IMR-90 (cell line): ENCODE results near the gene MAS1. TPM values are rescaled to one million over a fixed set of nuclear protein-coding genes. Genes with fewer than 3 reads are reported as not detected.

Source experiments
- ATAC-seq: fragments of 200-7000 bp; cut with Tn5 transposase; 2 replicates; pipeline ENCODE4 v1.9.1; 2020; ENCODE audit warnings: low read depth, mild to moderate bottlenecking, moderate library complexity
- BruUV-seq: library from RNA; stranded (reverse); fragments of 400-500 nt; replicated peaks from 2 replicates; lab custom pipeline; 2021; lab: Mats Ljungman, UMichigan
- CTCF ChIA-PET: fragments of 300-600 bp; formaldehyde crosslinking; extraction: SDS; loops from one replicate; lab custom pipeline; 2021; ENCODE audit warnings: antibody characterized with exemption; lab: Yijun Ruan, JAX
- POLR2A ChIA-PET: fragments of 300-600 bp; sonication (Branson Sonifier 250); formaldehyde crosslinking; loops from one replicate; lab custom pipeline; 2022; ENCODE audit warnings: antibody characterized with exemption; ENCODE audit not compliant: unreplicated experiment; lab: Charles Lee
- DNase-seq: peaks from one replicate; pipeline ENCODE4 v3.0.0; 2013
- H2AFZ ChIP-seq: replicated peaks from 2 replicates; pipeline ENCODE3; 2013; ENCODE audit warnings: low read length, mild to moderate bottlenecking; ENCODE audit not compliant: poor library complexity
- H2AK5ac ChIP-seq: 2 replicates; pipeline ENCODE4 v1.6.1; 2013; ENCODE audit warnings: low read depth, low read length, inconsistent platforms
- H2AK9ac ChIP-seq: replicated peaks from 2 replicates; pipeline ENCODE3; 2013; ENCODE audit warnings: mild to moderate bottlenecking, low read depth, low read length, moderate library complexity; ENCODE audit not compliant: poor library complexity
- H2BK120ac ChIP-seq: 2 replicates; pipeline ENCODE4 v1.6.1; 2013; ENCODE audit warnings: low read depth, low read length, inconsistent platforms
- H2BK15ac ChIP-seq: 3 replicates; pipeline ENCODE4 v1.6.1; 2013; ENCODE audit warnings: low read depth, low read length, inconsistent platforms
- H2BK20ac ChIP-seq: 2 replicates; pipeline ENCODE4 v1.6.1; 2013; ENCODE audit warnings: low read depth, mild to moderate bottlenecking, inconsistent platforms, low read length, moderate library complexity
- H2BK5ac ChIP-seq: 2 replicates; pipeline ENCODE4 v1.6.1; 2013; ENCODE audit warnings: mild to moderate bottlenecking, low read depth, low read length, inconsistent platforms; ENCODE audit not compliant: poor library complexity, severe bottlenecking
- H3K14ac ChIP-seq: replicated peaks from 2 replicates; pipeline ENCODE4 v1.6.1; 2013; ENCODE audit warnings: low read depth, low read length, inconsistent platforms
- H3K18ac ChIP-seq: 2 replicates; pipeline ENCODE4 v1.6.1; 2013; ENCODE audit warnings: low read depth, low read length, control low read depth
- H3K23ac ChIP-seq: 2 replicates; pipeline ENCODE4 v1.6.1; 2013; ENCODE audit warnings: low read depth, low read length, inconsistent platforms
- H3K27ac ChIP-seq: 2 replicates; pipeline ENCODE4 v1.5.1; 2013; ENCODE audit warnings: mild to moderate bottlenecking, control low read depth, low read length; ENCODE audit not compliant: insufficient read depth
- H3K27me3 ChIP-seq: 2 replicates; pipeline ENCODE4 v1.6.1; 2013; ENCODE audit warnings: low read length; ENCODE audit not compliant: control insufficient read depth, insufficient read depth
- H3K36me3 ChIP-seq: 2 replicates; pipeline ENCODE4 v1.6.1; 2013; ENCODE audit warnings: low read length, mixed read lengths; ENCODE audit not compliant: control insufficient read depth, insufficient read depth
- H3K4ac ChIP-seq: 2 replicates; pipeline ENCODE4 v1.6.1; 2013; ENCODE audit warnings: low read depth, low read length, inconsistent platforms
- H3K4me1 ChIP-seq: 2 replicates; pipeline ENCODE4 v1.6.1; 2013; ENCODE audit warnings: low read length, mixed read lengths; ENCODE audit not compliant: control insufficient read depth, insufficient read depth
- H3K4me2 ChIP-seq: 2 replicates; pipeline ENCODE4 v1.6.1; 2013; ENCODE audit warnings: low read depth, mild to moderate bottlenecking, control low read depth, low read length, moderate library complexity
- H3K4me3 ChIP-seq: 2 replicates; pipeline ENCODE4 v1.5.1; 2013; ENCODE audit warnings: low read depth, mild to moderate bottlenecking, control low read depth, low read length, moderate library complexity; ENCODE audit not compliant: insufficient read depth
- H3K56ac ChIP-seq: 2 replicates; pipeline ENCODE4 v1.6.1; 2013; ENCODE audit warnings: low read length, inconsistent platforms; ENCODE audit not compliant: insufficient read depth; ENCODE audit errors: extremely low read depth
- H3K79me1 ChIP-seq, 2 experiments: 2 replicates each; pipeline ENCODE4 v1.6.1; 2013; ENCODE audit warnings: low read length in 2 of 2, inconsistent platforms in 1 of 2, low read depth in 1 of 2
- H3K9ac ChIP-seq: 2 replicates; pipeline ENCODE4 v1.6.1; 2013; ENCODE audit warnings: low read depth, low read length, control low read depth
- H3K9me1 ChIP-seq: 2 replicates; pipeline ENCODE4 v1.6.1; 2013; ENCODE audit warnings: low read length, inconsistent platforms; ENCODE audit not compliant: insufficient read depth
- H3K9me3 ChIP-seq: 2 replicates; pipeline ENCODE4 v1.6.1; 2013; ENCODE audit warnings: low read length; ENCODE audit not compliant: control insufficient read depth, insufficient read depth
- H4K20me1 ChIP-seq: 2 replicates; pipeline ENCODE4 v1.6.1; 2013; ENCODE audit warnings: low read length, inconsistent platforms; ENCODE audit not compliant: insufficient read depth
- H4K5ac ChIP-seq: 2 replicates; pipeline ENCODE4 v1.6.1; 2013; ENCODE audit warnings: mild to moderate bottlenecking, low read depth, low read length, control low read depth
- H4K8ac ChIP-seq, 2 experiments: 2 replicates each; pipeline ENCODE4 v1.6.1; 2013; ENCODE audit warnings: low read depth in 2 of 2, low read length in 2 of 2, control low read depth in 1 of 2, inconsistent platforms in 1 of 2
- H4K91ac ChIP-seq: 2 replicates; pipeline ENCODE4 v1.6.1; 2013; ENCODE audit warnings: low read depth, low read length, inconsistent platforms; ENCODE audit not compliant: insufficient read depth
- CTCF ChIP-seq: conservative IDR thresholded peaks from 2 replicates; pipeline ENCODE4 v1.5.1; 2012; ENCODE audit warnings: mild to moderate bottlenecking, low read depth, low read length, improper control_type of control experiment
- SMC3 ChIP-seq: fragments of 150-350 bp; IDR thresholded peaks from 2 replicates; pipeline ENCODE4 v1.6.1; 2016; ENCODE audit warnings: low read depth, mild to moderate bottlenecking, antibody characterized with exemption, low read length, moderate library complexity
- WGBS, 2 experiments: methylation state at CpG; one replicate each; pipeline versions ENCODE4 v1.1.5 to v1.1.7; 2013; ENCODE audit warnings: missing lambda C conversion rate in 2 of 2; ENCODE audit not compliant: insufficient read length in 1 of 2; ENCODE audit errors: extremely low coverage in 2 of 2; 5-methylcytosine and 5-hydroxymethylcytosine counted together
- dilution Hi-C: fragments of 300-500 bp; cut with HindIII; formaldehyde crosslinking; loops from one replicate; pipeline ENCODE4 v1.14.3; 2018; ENCODE audit warnings: low sequenced_read_pairs; ENCODE audit not compliant: unreplicated experiment
- in situ Hi-C: fragments of 300-500 bp; cut with MboI; formaldehyde crosslinking; loops from 3 replicates; pipeline ENCODE4 v1.14.3; 2019; ENCODE audit warnings: low sequenced_read_pairs, inconsistent platforms, mixed read lengths
- intact Hi-C: fragments of 100-400 bp; cut with micrococcal nuclease; formaldehyde crosslinking; loops from 2 replicates; pipeline ENCODE4 v1.10.0; 2022
- polyA plus RNA-seq, 3 experiments: library from polyadenylated mRNA; depleted of rRNA; stranded (reverse); fragments of >200 nt; gene quantifications; 2 replicates each; pipeline ENCODE4 v1.2.3, GENCODE V29; 2012; ENCODE audit warnings: low replicate concordance in 1 of 3
- total RNA-seq: library from RNA; depleted of rRNA; stranded (reverse); fragments of >200 nt; gene quantifications from 2 replicates; pipeline ENCODE4 v1.2.3, GENCODE V29; 2012

Gene MAS1
- total and polyA plus RNA-seq, 2 of the 4 experiments (the other 2 are of a cell fraction), result under 0.01 TPM; not detected in 1

- ATAC-seq, result 0 out of 2 replicates have a peak, but pooled peaks have one; percentile 24
- Histone ChIP-seq H3K27ac (no peak overlapping the region), H3K4me3 (no peak overlapping the region), H3K79me1 (no peaks in the 10 kb centered on the region), H2BK15ac (no peak overlapping the region), H3K9ac (no peak overlapping the region), H2BK5ac (no peak overlapping the region), H3K4me2 (no peak overlapping the region), H4K91ac (no peak overlapping the region), H3K36me3 (no peaks in the 10 kb centered on the region), H4K5ac (no peak overlapping the region), H3K4ac (no peak overlapping the region), H3K9me1 (no peaks in the 10 kb centered on the region), H3K27me3 (peaks cover 5% of the 10 kb centered on the region), H3K9me3 (no peaks in the 10 kb centered on the region), H4K8ac (no peak overlapping the region), H3K14ac (no peak overlapping the region), H3K23ac (no peak overlapping the region), H2AK5ac (no peak overlapping the region), H2AK9ac (no peak overlapping the region), H3K4me1 (no peaks in the 10 kb centered on the region), H2BK20ac (no peak overlapping the region), H2BK120ac (no peak overlapping the region), H2AFZ (peak overlapping the region; percentile 7), H4K20me1 (no peaks in the 10 kb centered on the region), H3K18ac (no peak overlapping the region), H3K56ac (no peak overlapping the region)
- in situ Hi-C loops, result loop anchor here (25.0 kb wide), 1 partner anchor 609 kb away; no protein-coding TSS in a partner anchor
- BruUV-seq, result no TSS peak
- ChIA-PET CTCF (interaction anchor here (1.5 to 1.6 kb wide), 2 partner anchors 11 to 23 kb away, joined by 3 read pairs; no protein-coding TSS in a partner anchor), POLR2A (no interaction called here)
- TF ChIP-seq SMC3 (no peak), CTCF (peak; percentile 17; the same call in 1 of the 2 replicates)
- dilution Hi-C loops, result no loop called here
- no CpG with 5 or more reads among the region's 6 CpGs for WGBS, 2 experiments
- DNase-seq, result no peak
- intact Hi-C loops, result loop anchor here (2.0 kb wide), 1 partner anchor 162 kb away; no protein-coding TSS in a partner anchor
Observed at GRCh38 chr6:159852877-159853276, 37.9 kb upstream of the MAS1 start.
